Liver (tissue), 9 donors: Measurements from ENCODE around the gene TMEM86B. TPM values are rescaled to one million over a fixed set of nuclear protein-coding genes. Genes with fewer than 3 reads are reported as not detected.

Experiments
- DNase-seq: peaks from one replicate; pipeline ENCODE4 v3.0.0-alpha.2; 2017; ENCODE audit warnings: low spot score
- H3K27ac ChIP-seq, 2 donors: one replicate each; pipeline ENCODE4 v1.7.0; 2013; ENCODE audit warnings: inconsistent platforms in 2 of 2, low read length in 2 of 2, control low read depth in 1 of 2, low read depth in 1 of 2, mild to moderate bottlenecking in 1 of 2
- H3K27me3 ChIP-seq, 4 donors: one replicate each; pipeline versions ENCODE4 v1.6.1 to v1.7.0; 2013; ENCODE audit warnings: low read length in 3 of 4, inconsistent platforms in 1 of 4, mild to moderate bottlenecking in 1 of 4, moderate library complexity in 1 of 4; ENCODE audit not compliant: control insufficient read depth in 4 of 4, insufficient read depth in 4 of 4
- H3K36me3 ChIP-seq, 4 donors: one replicate each; pipeline versions ENCODE4 v1.6.1 to v1.7.0; 2013; ENCODE audit warnings: low read length in 3 of 4, mild to moderate bottlenecking in 3 of 4, low read depth in 1 of 4, moderate library complexity in 1 of 4; ENCODE audit not compliant: control insufficient read depth in 4 of 4, insufficient read depth in 3 of 4
- H3K4me1 ChIP-seq, 4 donors: one replicate each; pipeline versions ENCODE4 v1.6.1 to v1.7.0; 2013; ENCODE audit warnings: low read length in 3 of 4, mild to moderate bottlenecking in 3 of 4, moderate library complexity in 1 of 4; ENCODE audit not compliant: control insufficient read depth in 4 of 4, insufficient read depth in 4 of 4
- H3K4me3 ChIP-seq, 3 donors: one replicate each; pipeline versions ENCODE4 v1.6.1 to v1.7.0; 2013; ENCODE audit warnings: low read length in 3 of 3, control low read depth in 1 of 3, low read depth in 1 of 3, mild to moderate bottlenecking in 1 of 3
- H3K9ac ChIP-seq, 2 donors: one replicate each; pipeline ENCODE4 v1.7.0; 2013; ENCODE audit warnings: low read length in 2 of 2, mild to moderate bottlenecking in 2 of 2, moderate library complexity in 2 of 2, control low read depth in 1 of 2, low read depth in 1 of 2
- H3K9me3 ChIP-seq, 4 donors: one replicate each; pipeline versions ENCODE4 v1.6.1 to v1.7.0; 2013; ENCODE audit warnings: low read length in 3 of 4; ENCODE audit not compliant: control insufficient read depth in 4 of 4
- CTCF ChIP-seq: fragments of 150-350 bp; IDR thresholded peaks from 2 replicates; pipeline ENCODE4 v1.5.1; 2017; ENCODE audit warnings: improper control_type of control experiment, low read depth, low read length; ENCODE audit not compliant: missing input control
- EGR1 ChIP-seq, 2 donors: IDR thresholded peaks; 2 replicates each; pipeline ENCODE4 v1.6.1; 2016 to 2018; ENCODE audit warnings: antibody characterized with exemption in 2 of 2, low read depth in 2 of 2
- FOXA1 ChIP-seq: IDR thresholded peaks from 2 replicates; pipeline ENCODE4 v1.6.1; 2016; ENCODE audit warnings: antibody characterized with exemption
- FOXA2 ChIP-seq: IDR thresholded peaks from 2 replicates; pipeline ENCODE4 v1.6.1; 2016; ENCODE audit warnings: antibody characterized with exemption
- GABPA ChIP-seq, 2 donors: IDR thresholded peaks in 1 of 2; conservative IDR thresholded peaks in 1 of 2; 2 replicates each; pipeline ENCODE4 v1.6.1; 2016; ENCODE audit warnings: antibody characterized with exemption in 2 of 2, mild to moderate bottlenecking in 1 of 2, moderate library complexity in 1 of 2
- HNF4A ChIP-seq, 2 donors: conservative IDR thresholded peaks; 2 replicates each; pipeline ENCODE4 v1.6.1; 2016; ENCODE audit warnings: antibody characterized with exemption in 2 of 2, mild to moderate bottlenecking in 2 of 2
- HNF4G ChIP-seq: IDR thresholded peaks from 2 replicates; pipeline ENCODE4 v1.6.1; 2016; ENCODE audit warnings: antibody characterized with exemption
- JUND ChIP-seq, 2 donors: IDR thresholded peaks; 2 replicates each; pipeline ENCODE4 v1.6.1; 2016; ENCODE audit warnings: antibody characterized with exemption in 2 of 2
- MAX ChIP-seq: IDR thresholded peaks from 2 replicates; pipeline ENCODE4 v1.6.1; 2016; ENCODE audit warnings: antibody characterized with exemption
- NR2F2 ChIP-seq: IDR thresholded peaks from 2 replicates; pipeline ENCODE4 v1.6.1; 2016; ENCODE audit warnings: antibody characterized with exemption
- RAD21 ChIP-seq, 2 donors: IDR thresholded peaks; 2 replicates each; pipeline ENCODE4 v1.6.1; 2016; ENCODE audit warnings: antibody characterized with exemption in 2 of 2, mild to moderate bottlenecking in 2 of 2
- REST ChIP-seq: IDR thresholded peaks from 2 replicates; pipeline ENCODE4 v1.6.1; 2016; ENCODE audit warnings: antibody characterized with exemption, mild to moderate bottlenecking
- RXRA ChIP-seq, 2 donors: IDR thresholded peaks; 2 replicates each; pipeline ENCODE4 v1.6.1; 2017 to 2018; ENCODE audit warnings: antibody characterized with exemption in 2 of 2, mild to moderate bottlenecking in 1 of 2
- SP1 ChIP-seq: IDR thresholded peaks from 2 replicates; pipeline ENCODE4 v1.6.1; 2018; ENCODE audit warnings: antibody characterized with exemption, mild to moderate bottlenecking
- TAF1 ChIP-seq: conservative IDR thresholded peaks from 2 replicates; pipeline ENCODE4 v1.6.1; 2016; ENCODE audit warnings: antibody characterized with exemption, mild to moderate bottlenecking
- YY1 ChIP-seq: IDR thresholded peaks from 2 replicates; pipeline ENCODE4 v1.6.1; 2016; ENCODE audit warnings: antibody characterized with exemption, mild to moderate bottlenecking
- ZBTB33 ChIP-seq: IDR thresholded peaks from 2 replicates; pipeline ENCODE4 v1.6.1; 2016; ENCODE audit warnings: antibody characterized with exemption
- WGBS: extraction: QIAGEN DNeasy Blood & Tissue Kit; methylation state at CpG from one replicate; pipeline ENCODE4 v1.1.7; 2013; 5-methylcytosine and 5-hydroxymethylcytosine counted together
- polyA plus RNA-seq, 2 donors: library from polyadenylated mRNA; stranded (reverse) in 1 of 2; unstranded in 1 of 2; fragments of 200-250 nt in 1 of 2; fragments of >200 nt in 1 of 2; fragmentation: Nextera tagmentation in 1 of 2; extraction: Ambion mirVana in 1 of 2; gene quantifications; one replicate each; pipeline versions ENCODE4 v1.2.1 to v1.2.3, GENCODE V29; 2013 to 2015
- total RNA-seq, 2 donors: library from RNA; depleted of rRNA; stranded (reverse); fragments of >200 nt; gene quantifications; one replicate each; pipeline ENCODE4 v1.2.3, GENCODE V29; 2014
- TF ChIP-seq, protein P1 (sequence below): IDR thresholded peaks from 2 replicates; pipeline ENCODE4 v1.6.1; 2016; ENCODE audit warnings: antibody characterized with exemption
- donor health status: healthy.
- donor health status: healthy.
- donor health status: healthy.
- donor health status: healthy.
- donor health status: healthy.

Gene TMEM86B
- total and polyA plus RNA-seq, 4 donors, result 4.8 to 20.1 (median 16.6) TPM

DNA sequence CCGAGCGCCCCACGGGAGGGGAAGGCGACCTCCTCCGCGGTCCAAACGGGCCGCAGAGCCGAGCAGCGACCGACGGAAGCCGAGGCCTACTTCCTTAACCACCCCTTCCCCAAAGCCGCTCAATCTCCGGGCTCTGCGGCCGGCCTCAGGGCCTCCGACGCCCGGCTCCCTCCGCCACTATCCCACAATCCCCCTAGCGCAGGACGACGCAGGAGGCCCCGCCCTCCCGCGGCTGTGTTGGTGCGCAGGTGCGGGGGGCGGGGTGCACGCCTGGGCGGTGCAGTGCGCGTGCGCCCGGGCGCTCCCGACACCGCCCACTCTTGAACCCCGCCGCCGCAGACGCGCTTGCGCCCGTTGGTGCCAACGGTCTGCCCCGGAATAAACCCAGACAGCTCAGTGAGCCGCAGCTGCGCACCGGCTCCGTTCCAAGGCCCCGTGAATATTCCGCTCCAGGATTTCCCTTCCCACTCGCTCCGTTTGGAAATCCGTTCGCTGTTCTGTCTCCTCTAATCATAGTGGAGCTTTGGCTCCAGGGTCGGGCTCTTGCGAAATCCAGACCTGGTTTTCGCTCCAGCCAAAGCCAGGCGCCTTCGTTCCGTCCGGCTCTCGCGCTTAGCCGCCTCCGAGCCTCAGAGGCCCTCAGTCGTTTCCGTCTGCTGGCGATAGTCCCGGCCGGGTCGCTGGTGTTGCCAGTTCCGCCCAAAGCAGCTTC is 30.4 kb upstream of the TMEM86B start, which contains the start of gene PPP6R1:
Gene PPP6R1 (minus strand): TSS at position 190 of the 712 bp plus-strand sequence. CDS start 11,914 bp downstream, outside the sequence.
- Histone ChIP-seq H3K36me3 (peaks cover 0 to 3% (median 0%) of the 10 kb centered on the region in 4 donors), H3K4me3 (peak within 1 kb of the TSS; percentile 81 to 95 (median 91)), H3K27ac (peak within 1 kb of the TSS; percentile 71 to 95), H3K9ac (peak within 1 kb of the TSS; percentile 91 to 96), H3K27me3 (no peaks in the 10 kb centered on the region), H3K9me3 (no peaks in the 10 kb centered on the region), H3K4me1 (peaks cover 2 to 43% (median 31%) of the 10 kb centered on the region in 4 donors)
- peak; percentile 98 for DNase-seq
- WGBS, result under 1% methylated on average over 76 of the region's 76 CpGs
- TF ChIP-seq REST (peak; percentile 93), CTCF (no peak), FOXA2 (peak; percentile 7), RAD21 (IDR thresholded peaks at IDR 0.05) (peak; percentile 64 to 67), HNF4A (conservative IDR thresholded peaks at IDR 0.05) (peak; percentile 56 to 60), ZBTB33 (peak; percentile 92), EGR1 (IDR thresholded peaks at IDR 0.05; ENCODE audit: low read depth in 2 of 2) (peak; percentile 89 to 90), HNF4G (no peak), GABPA (IDR thresholded peaks at IDR 0.05 in 1 of 2, conservative IDR thresholded peaks at IDR 0.05 in 1 of 2) (peak; percentile 63 to 88), NR2F2 (peak; percentile 70), FOXA1 (peak; percentile 52), YY1 (peak; percentile 93), MAX (peak; percentile 93), RXRA (IDR thresholded peaks at IDR 0.05) (peak; percentile 94 to 97), TAF1 (peak; percentile 95), JUND (IDR thresholded peaks at IDR 0.05) (peak; percentile 76 to 79), SP1 (peak; percentile 98)
- TF ChIP-seq, protein P1, sequence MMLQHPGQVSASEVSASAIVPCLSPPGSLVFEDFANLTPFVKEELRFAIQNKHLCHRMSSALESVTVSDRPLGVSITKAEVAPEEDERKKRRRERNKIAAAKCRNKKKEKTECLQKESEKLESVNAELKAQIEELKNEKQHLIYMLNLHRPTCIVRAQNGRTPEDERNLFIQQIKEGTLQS, result peak; percentile 70
